Upper lobe of left lung (tissue), 6 donors: Measurements from ENCODE around the gene EEF1E1. TPM values are rescaled to one million over a fixed set of nuclear protein-coding genes. Genes with fewer than 3 reads are reported as not detected.

ENCODE experiments used
- ATAC-seq, 2 donors: fragments of 200-7000 bp; cut with Tn5 transposase; one replicate each; pipeline ENCODE4 v1.9.1; 2022; ENCODE audit warnings: mild to moderate bottlenecking in 2 of 2, moderate library complexity in 2 of 2; ENCODE audit not compliant: low FRiP score in 2 of 2
- DNase-seq, 2 donors: peaks; one replicate each; pipeline ENCODE4 v3.0.0-alpha.2; 2019 to 2020
- H3K27ac ChIP-seq, 4 donors: fragments of 200-600 bp; sonication (generic); one replicate each; pipeline ENCODE4 v1.5.1; 2016 to 2019
- H3K27me3 ChIP-seq, 4 donors: fragments of 200-600 bp; sonication (generic); one replicate each; pipeline ENCODE4 v1.5.1; 2017 to 2019
- H3K36me3 ChIP-seq, 4 donors: fragments of 200-600 bp; sonication (generic); one replicate each; pipeline ENCODE4 v1.5.1; 2016 to 2019
- H3K4me1 ChIP-seq, 4 donors: fragments of 200-600 bp; sonication (generic); one replicate each; pipeline ENCODE4 v1.5.1; 2018 to 2019
- H3K4me3 ChIP-seq, 4 donors: fragments of 200-600 bp; sonication (generic); one replicate each; pipeline ENCODE4 v1.5.1; 2017 to 2019; ENCODE audit warnings: mild to moderate bottlenecking in 2 of 4, moderate library complexity in 1 of 4
- H3K9me3 ChIP-seq, 4 donors: fragments of 200-600 bp; sonication (generic); one replicate each; pipeline ENCODE4 v1.5.1; 2018 to 2019
- EP300 ChIP-seq, 4 donors: sonication (generic); formaldehyde crosslinking; IDR thresholded peaks; one replicate each; pipeline ENCODE4 v1.5.1; 2017; ENCODE audit warnings: antibody characterized with exemption in 4 of 4, control low read depth in 2 of 4
- POLR2A ChIP-seq, 4 donors: fragments of 450-650 bp; IDR thresholded peaks; one replicate each; pipeline ENCODE4 v1.5.1; 2016 to 2017; ENCODE audit warnings: antibody characterized with exemption in 4 of 4, mild to moderate bottlenecking in 2 of 4
- POLR2AphosphoS5 ChIP-seq, 2 donors: sonication (generic); formaldehyde crosslinking; IDR thresholded peaks; one replicate each; pipeline ENCODE4 v1.5.1; 2017; ENCODE audit warnings: antibody characterized with exemption in 2 of 2
- WGBS, 2 donors: methylation state at CpG; one replicate each; pipeline ENCODE4 v1.1.5; 2017 to 2018; 5-methylcytosine and 5-hydroxymethylcytosine counted together
- total RNA-seq, 6 donors: library from RNA; depleted of rRNA in 4 of 6; stranded (reverse); fragments of >200 nt in 4 of 6; gene quantifications; one replicate each; pipeline versions ENCODE4 v1.1.0 to v1.2.1, GENCODE V29; 2016 to 2021
- TF ChIP-seq, protein P1 (sequence below), 6 experiments: fragments of 450-650 bp in 4 of 6; fragments of 200-600 bp in 2 of 6; sonication (generic) in 2 of 6; IDR thresholded peaks; one replicate each; pipeline ENCODE4 v1.5.1; 2016 to 2019; ENCODE audit warnings: antibody characterized with exemption in 6 of 6
- donor health status: DM: no; HTN: no; CAD: no; lungs with moderate emphysema.
- donor health status: DM: no; HTN: yes; CAD: no; lungs with severe emphysema.

The EEF1E1 gene
- total RNA-seq, 6 donors from 2014 or later = 7.7 to 59.9 (median 15.3) TPM

DNA sequence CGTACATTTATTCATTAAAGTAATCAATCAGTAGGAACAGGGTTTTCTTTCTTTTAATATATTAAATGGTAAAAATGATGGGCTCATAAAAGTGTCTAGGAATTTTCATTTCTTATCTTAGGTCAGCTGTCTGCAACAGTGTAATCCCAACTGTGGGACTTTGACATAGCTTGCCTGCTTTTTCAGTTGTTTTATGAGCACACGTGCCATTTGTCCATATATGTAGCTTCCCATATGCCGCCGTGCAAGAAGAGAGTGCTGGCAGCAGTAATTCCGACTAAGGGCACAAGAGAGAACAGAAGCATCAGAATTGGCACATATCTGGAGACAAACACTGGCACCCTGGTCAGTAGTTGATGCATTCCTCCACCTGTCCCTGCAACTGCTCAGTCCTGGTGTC, 20.9 kb upstream of the EEF1E1 start:
- WGBS, 2 donors = 81 to 83% methylated on average over 5 of the region's 5 CpGs
- DNase-seq (no peak), ATAC-seq (no peak)
- H3K27me3 ChIP-seq = no peaks in the 10 kb centered on the region
- H3K36me3 ChIP-seq = no peaks in the 10 kb centered on the region
- TF ChIP-seq POLR2A (IDR thresholded peaks at IDR 0.05) (no peak), POLR2AphosphoS5 (IDR thresholded peaks at IDR 0.05) (no peak), EP300 (IDR thresholded peaks at IDR 0.05) (no peak)
- TF ChIP-seq, protein P1, sequence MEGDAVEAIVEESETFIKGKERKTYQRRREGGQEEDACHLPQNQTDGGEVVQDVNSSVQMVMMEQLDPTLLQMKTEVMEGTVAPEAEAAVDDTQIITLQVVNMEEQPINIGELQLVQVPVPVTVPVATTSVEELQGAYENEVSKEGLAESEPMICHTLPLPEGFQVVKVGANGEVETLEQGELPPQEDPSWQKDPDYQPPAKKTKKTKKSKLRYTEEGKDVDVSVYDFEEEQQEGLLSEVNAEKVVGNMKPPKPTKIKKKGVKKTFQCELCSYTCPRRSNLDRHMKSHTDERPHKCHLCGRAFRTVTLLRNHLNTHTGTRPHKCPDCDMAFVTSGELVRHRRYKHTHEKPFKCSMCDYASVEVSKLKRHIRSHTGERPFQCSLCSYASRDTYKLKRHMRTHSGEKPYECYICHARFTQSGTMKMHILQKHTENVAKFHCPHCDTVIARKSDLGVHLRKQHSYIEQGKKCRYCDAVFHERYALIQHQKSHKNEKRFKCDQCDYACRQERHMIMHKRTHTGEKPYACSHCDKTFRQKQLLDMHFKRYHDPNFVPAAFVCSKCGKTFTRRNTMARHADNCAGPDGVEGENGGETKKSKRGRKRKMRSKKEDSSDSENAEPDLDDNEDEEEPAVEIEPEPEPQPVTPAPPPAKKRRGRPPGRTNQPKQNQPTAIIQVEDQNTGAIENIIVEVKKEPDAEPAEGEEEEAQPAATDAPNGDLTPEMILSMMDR (IDR thresholded peaks at IDR 0.05) = no peak
- no peak overlapping the region for H3K4me3 ChIP-seq
- H3K9me3 ChIP-seq = no peaks in the 10 kb centered on the region
- H3K4me1 ChIP-seq = no peaks in the 10 kb centered on the region
- H3K27ac ChIP-seq = no peak overlapping the region

DNA sequence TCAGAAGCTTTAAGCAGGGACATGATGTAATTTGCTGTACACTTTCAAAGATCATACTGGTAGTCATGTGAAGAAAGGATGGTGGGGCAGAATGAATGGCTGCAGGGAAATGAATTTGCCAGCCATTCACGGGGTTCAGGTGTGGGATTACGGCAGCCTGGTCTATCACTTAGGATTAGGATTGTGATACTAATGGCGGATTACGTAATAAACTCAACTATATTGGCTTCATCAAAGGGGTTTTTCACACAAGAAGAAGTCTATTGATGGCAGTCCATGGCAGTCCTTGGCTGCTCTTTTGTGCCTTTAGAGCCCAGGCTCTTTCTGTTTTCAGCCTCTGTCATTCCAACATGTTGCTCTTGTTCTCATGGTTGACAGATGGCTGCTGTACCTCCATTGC, 12.6 kb upstream of the EEF1E1 start:
- H3K36me3 ChIP-seq = no peaks in the 10 kb centered on the region
- no peaks in the 10 kb centered on the region for H3K9me3 ChIP-seq
- 94 to 95% methylated on average over 4 of the region's 4 CpGs for WGBS, 2 donors
- no peaks in the 10 kb centered on the region for H3K27me3 ChIP-seq
- no peak overlapping the region for H3K4me3 ChIP-seq
- no peaks in the 10 kb centered on the region for H3K4me1 ChIP-seq
- no peak overlapping the region for H3K27ac ChIP-seq
- ATAC-seq (no peak), DNase-seq (no peak)
- TF ChIP-seq EP300 (IDR thresholded peaks at IDR 0.05) = no peak
- TF ChIP-seq POLR2AphosphoS5 (IDR thresholded peaks at IDR 0.05) = no peak
- TF ChIP-seq, protein P1 (IDR thresholded peaks at IDR 0.05) = no peak
- TF ChIP-seq POLR2A (IDR thresholded peaks at IDR 0.05) = no peak

DNA sequence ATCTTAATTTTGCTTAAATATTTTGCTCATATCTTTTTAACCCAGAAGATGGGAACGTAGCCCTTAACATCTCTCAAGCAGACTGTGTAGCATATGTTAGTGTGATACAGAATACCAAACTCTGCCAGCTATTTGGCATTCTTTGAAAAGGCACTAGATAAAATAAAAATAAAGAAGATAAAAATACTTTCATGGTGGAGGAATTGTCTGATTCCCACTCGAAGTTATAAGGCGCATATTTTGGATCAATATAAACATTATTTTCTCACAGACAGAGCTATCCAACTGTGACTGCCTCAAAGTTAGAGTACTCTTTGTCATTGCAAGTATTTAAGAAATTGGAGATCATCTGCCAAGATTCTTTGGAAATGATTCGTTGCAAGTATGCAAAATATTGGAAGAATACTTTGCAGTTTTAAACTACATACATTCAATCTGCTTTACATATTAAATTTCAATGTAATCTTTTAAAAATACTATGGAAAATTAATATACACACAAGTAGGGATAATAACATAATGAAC, 10.8 kb upstream of the EEF1E1 start:
- TF ChIP-seq, protein P1 (IDR thresholded peaks at IDR 0.05) = no peak
- TF ChIP-seq POLR2AphosphoS5 (IDR thresholded peaks at IDR 0.05) (no peak), POLR2A (IDR thresholded peaks at IDR 0.05) (no peak), EP300 (IDR thresholded peaks at IDR 0.05) (no peak)
- Histone ChIP-seq H3K4me1 (no peaks in the 10 kb centered on the region), H3K9me3 (no peaks in the 10 kb centered on the region), H3K27me3 (no peaks in the 10 kb centered on the region), H3K36me3 (no peaks in the 10 kb centered on the region), H3K27ac (no peak overlapping the region), H3K4me3 (no peak overlapping the region)
- WGBS, 2 donors = 68 to 72% methylated on average over 4 of the region's 4 CpGs
- DNase-seq (no peak), ATAC-seq (no peak)

GRCh38 chr6:8110725-8111124, 8.4 kb upstream of the EEF1E1 start:
- Histone ChIP-seq H3K27ac (no peak overlapping the region), H3K9me3 (no peaks in the 10 kb centered on the region), H3K36me3 (no peaks in the 10 kb centered on the region), H3K4me1 (no peaks in the 10 kb centered on the region), H3K4me3 (no peak overlapping the region), H3K27me3 (no peaks in the 10 kb centered on the region)
- DNase-seq = no peak
- TF ChIP-seq POLR2AphosphoS5 (IDR thresholded peaks at IDR 0.05) (no peak), EP300 (IDR thresholded peaks at IDR 0.05) (no peak), POLR2A (IDR thresholded peaks at IDR 0.05) (no peak)
- TF ChIP-seq, protein P1 (IDR thresholded peaks at IDR 0.05) = no peak
- 70 to 82% methylated on average over 1 of the region's 1 CpG for WGBS, 2 donors
- ATAC-seq = no peak

DNA sequence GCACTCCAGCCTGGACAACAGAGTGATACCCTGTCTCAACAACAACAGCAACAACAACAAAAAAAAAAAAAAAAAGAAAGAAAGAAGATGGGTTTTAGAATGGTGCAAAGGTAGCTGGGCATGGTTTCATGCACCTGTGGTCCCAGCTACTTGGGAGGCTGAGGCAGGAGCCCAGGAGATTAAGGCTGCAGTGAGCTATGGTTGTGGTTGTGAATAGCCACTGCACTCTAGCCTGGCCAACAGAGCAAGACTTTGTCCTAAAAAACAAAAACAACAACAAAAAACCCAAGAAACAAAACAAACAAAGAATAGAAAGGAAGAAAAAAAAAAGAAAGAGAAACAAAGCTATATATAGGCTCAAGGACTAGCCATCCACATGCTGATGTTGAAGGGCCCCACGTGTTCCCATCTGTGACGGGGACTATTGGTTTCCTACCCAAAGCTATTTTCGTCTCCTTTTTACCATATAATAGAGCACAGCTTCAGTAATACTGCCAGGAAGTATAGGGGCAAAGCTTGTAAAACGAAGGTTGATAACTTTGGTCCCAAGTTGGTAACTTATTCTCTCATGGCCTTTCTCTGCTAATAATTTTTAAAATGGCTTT, 7.9 kb upstream of the EEF1E1 start:
- TF ChIP-seq, protein P1 (IDR thresholded peaks at IDR 0.05) = no peak
- no peak for TF ChIP-seq EP300 (IDR thresholded peaks at IDR 0.05)
- TF ChIP-seq POLR2A (IDR thresholded peaks at IDR 0.05) = no peak
- no peak for TF ChIP-seq POLR2AphosphoS5 (IDR thresholded peaks at IDR 0.05)
- H3K9me3 ChIP-seq = no peaks in the 10 kb centered on the region
- no peak overlapping the region for H3K27ac ChIP-seq
- ATAC-seq = no peak
- no peaks in the 10 kb centered on the region for H3K4me1 ChIP-seq
- H3K4me3 ChIP-seq = no peak overlapping the region
- H3K27me3 ChIP-seq = no peaks in the 10 kb centered on the region
- 65 to 66% methylated on average over 4 of the region's 4 CpGs for WGBS, 2 donors
- H3K36me3 ChIP-seq = no peaks in the 10 kb centered on the region
- DNase-seq = no peak
